ENCODE data around the gene NDUFA1. TPM values are rescaled to one million over a fixed set of nuclear protein-coding genes. Genes with fewer than 3 reads are reported as not detected.
"Not testable (repeated sequence)": the region's sequence is repeated elsewhere in the genome, so short reads cannot be mapped to it uniquely, and the experiment has no call there.

NDUFA1 gene
- total RNA-seq, 1 donor from 2014 or later, result 70.4 TPM

GRCh38 chrX:119880076-119880475 lies 8.4 kb downstream of the NDUFA1 start:
- H3K27ac ChIP-seq, result no peak overlapping the region
- no peak for DNase-seq
- H3K27me3 ChIP-seq, result no peaks in the 10 kb centered on the region
- peaks cover 16% of the 10 kb centered on the region for H3K36me3 ChIP-seq
- H3K4me1 ChIP-seq, result no peaks in the 10 kb centered on the region
- H3K4me3 ChIP-seq, result no peak overlapping the region
- no peak for ATAC-seq
- no peaks in the 10 kb centered on the region for H3K9me3 ChIP-seq
- intact Hi-C loops (cut with DNase I), result no loop called here
- no peak for TF ChIP-seq CTCF (IDR thresholded peaks at IDR 0.05)

- H3K27me3 ChIP-seq, result no peaks in the 10 kb centered on the region
- no peak overlapping the region for H3K4me3 ChIP-seq
- H3K4me1 ChIP-seq, result no peaks in the 10 kb centered on the region
- ATAC-seq, result peak; percentile 90
- DNase-seq, result no peak
- peak; percentile 51 for TF ChIP-seq CTCF (IDR thresholded peaks at IDR 0.05)
- intact Hi-C loops (cut with DNase I), result no loop called here
- no peaks in the 10 kb centered on the region for H3K9me3 ChIP-seq
- H3K27ac ChIP-seq, result no peak overlapping the region
- H3K36me3 ChIP-seq, result peaks cover 16% of the 10 kb centered on the region
Observed at GRCh38 chrX:119880552-119881437, 9.2 kb downstream of the NDUFA1 start.

- no peaks in the 10 kb centered on the region for H3K27me3 ChIP-seq
- intact Hi-C loops (cut with DNase I), result no loop called here
Observed at GRCh38 chrX:119885554-119886428, 14.2 kb downstream of the NDUFA1 start.

GRCh38 chrX:119887721-119888425 lies 16.2 kb downstream of the NDUFA1 start:
- Histone ChIP-seq H3K27me3 (no peaks in the 10 kb centered on the region), H3K9me3 (no peaks in the 10 kb centered on the region), H3K27ac (no peak overlapping the region), H3K4me3 (peak overlapping the region; percentile 30), H3K4me1 (no peaks in the 10 kb centered on the region), H3K36me3 (no peaks in the 10 kb centered on the region)
- ATAC-seq (peak; percentile 98), DNase-seq (peak; percentile 84)
- intact Hi-C loops (cut with DNase I), result no loop called here
- TF ChIP-seq CTCF (IDR thresholded peaks at IDR 0.05), result peak; percentile 56

More at GRCh38 chrX:119885554-119886428, 14.2 kb downstream of the NDUFA1 start:
- Histone ChIP-seq H3K4me1 (no peaks in the 10 kb centered on the region), H3K27ac (no peak overlapping the region), H3K4me3 (no peak overlapping the region), H3K36me3 (no peaks in the 10 kb centered on the region), H3K9me3 (no peaks in the 10 kb centered on the region)
- DNase-seq (no peak), ATAC-seq (peak; percentile 63)
- no peak for TF ChIP-seq CTCF (IDR thresholded peaks at IDR 0.05)

GRCh38 chrX:119890626-119891025 lies 19.0 kb downstream of the NDUFA1 start:
- H3K9me3 ChIP-seq; DNase-seq; H3K27me3 ChIP-seq; H3K36me3 ChIP-seq; H3K27ac ChIP-seq; ATAC-seq; H3K4me3 ChIP-seq; intact Hi-C loops (cut with DNase I); H3K4me1 ChIP-seq: not testable (repeated sequence)

GRCh38 chrX:119891961-119892692 lies 20.5 kb downstream of the NDUFA1 start:
- H3K36me3 ChIP-seq; H3K27ac ChIP-seq; DNase-seq; H3K4me3 ChIP-seq; H3K9me3 ChIP-seq; H3K4me1 ChIP-seq; intact Hi-C loops (cut with DNase I); ATAC-seq; H3K27me3 ChIP-seq: not testable (repeated sequence)
